ENCODE results near the gene TSC2. TPM values are rescaled to one million over a fixed set of nuclear protein-coding genes. Genes with fewer than 3 reads are reported as not detected.

TSC2 gene
- total and polyA plus RNA-seq, 2 of the 13 experiments (the other 11 are each of a cell fraction or from before 2014, with no cell fraction given): 19.6 to 40.4 TPM

GRCh38 chr16:2039274-2040031 lies 8.3 kb upstream of the TSC2 start (continued):
- TF ChIP-seq ZNF766 (CRISPR knock-in tag; IDR thresholded peaks at IDR 0.05; ENCODE audit: borderline replicate concordance): 0 out of 2 replicates have a peak, but pooled peaks have one; percentile 29
- TF ChIP-seq, protein P1, sequence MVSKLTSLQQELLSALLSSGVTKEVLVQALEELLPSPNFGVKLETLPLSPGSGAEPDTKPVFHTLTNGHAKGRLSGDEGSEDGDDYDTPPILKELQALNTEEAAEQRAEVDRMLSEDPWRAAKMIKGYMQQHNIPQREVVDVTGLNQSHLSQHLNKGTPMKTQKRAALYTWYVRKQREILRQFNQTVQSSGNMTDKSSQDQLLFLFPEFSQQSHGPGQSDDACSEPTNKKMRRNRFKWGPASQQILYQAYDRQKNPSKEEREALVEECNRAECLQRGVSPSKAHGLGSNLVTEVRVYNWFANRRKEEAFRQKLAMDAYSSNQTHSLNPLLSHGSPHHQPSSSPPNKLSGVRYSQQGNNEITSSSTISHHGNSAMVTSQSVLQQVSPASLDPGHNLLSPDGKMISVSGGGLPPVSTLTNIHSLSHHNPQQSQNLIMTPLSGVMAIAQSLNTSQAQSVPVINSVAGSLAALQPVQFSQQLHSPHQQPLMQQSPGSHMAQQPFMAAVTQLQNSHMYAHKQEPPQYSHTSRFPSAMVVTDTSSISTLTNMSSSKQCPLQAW (CRISPR knock-in tag; IDR thresholded peaks at IDR 0.05): peak; percentile 88
- TF ChIP-seq, protein P2, sequence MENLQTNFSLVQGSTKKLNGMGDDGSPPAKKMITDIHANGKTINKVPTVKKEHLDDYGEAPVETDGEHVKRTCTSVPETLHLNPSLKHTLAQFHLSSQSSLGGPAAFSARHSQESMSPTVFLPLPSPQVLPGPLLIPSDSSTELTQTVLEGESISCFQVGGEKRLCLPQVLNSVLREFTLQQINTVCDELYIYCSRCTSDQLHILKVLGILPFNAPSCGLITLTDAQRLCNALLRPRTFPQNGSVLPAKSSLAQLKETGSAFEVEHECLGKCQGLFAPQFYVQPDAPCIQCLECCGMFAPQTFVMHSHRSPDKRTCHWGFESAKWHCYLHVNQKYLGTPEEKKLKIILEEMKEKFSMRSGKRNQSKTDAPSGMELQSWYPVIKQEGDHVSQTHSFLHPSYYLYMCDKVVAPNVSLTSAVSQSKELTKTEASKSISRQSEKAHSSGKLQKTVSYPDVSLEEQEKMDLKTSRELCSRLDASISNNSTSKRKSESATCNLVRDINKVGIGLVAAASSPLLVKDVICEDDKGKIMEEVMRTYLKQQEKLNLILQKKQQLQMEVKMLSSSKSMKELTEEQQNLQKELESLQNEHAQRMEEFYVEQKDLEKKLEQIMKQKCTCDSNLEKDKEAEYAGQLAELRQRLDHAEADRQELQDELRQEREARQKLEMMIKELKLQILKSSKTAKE (CRISPR knock-in tag; IDR thresholded peaks at IDR 0.05; ENCODE audit: borderline replicate concordance): peak; percentile 97
- no peak for TF ChIP-seq EZH2 (conservative IDR thresholded peaks at IDR 0.05; ENCODE audit: low read depth, low read length)
- TF ChIP-seq, protein P3, sequence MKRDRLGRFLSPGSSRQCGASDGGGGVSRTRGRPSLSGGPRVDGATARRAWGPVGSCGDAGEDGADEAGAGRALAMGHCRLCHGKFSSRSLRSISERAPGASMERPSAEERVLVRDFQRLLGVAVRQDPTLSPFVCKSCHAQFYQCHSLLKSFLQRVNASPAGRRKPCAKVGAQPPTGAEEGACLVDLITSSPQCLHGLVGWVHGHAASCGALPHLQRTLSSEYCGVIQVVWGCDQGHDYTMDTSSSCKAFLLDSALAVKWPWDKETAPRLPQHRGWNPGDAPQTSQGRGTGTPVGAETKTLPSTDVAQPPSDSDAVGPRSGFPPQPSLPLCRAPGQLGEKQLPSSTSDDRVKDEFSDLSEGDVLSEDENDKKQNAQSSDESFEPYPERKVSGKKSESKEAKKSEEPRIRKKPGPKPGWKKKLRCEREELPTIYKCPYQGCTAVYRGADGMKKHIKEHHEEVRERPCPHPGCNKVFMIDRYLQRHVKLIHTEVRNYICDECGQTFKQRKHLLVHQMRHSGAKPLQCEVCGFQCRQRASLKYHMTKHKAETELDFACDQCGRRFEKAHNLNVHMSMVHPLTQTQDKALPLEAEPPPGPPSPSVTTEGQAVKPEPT (CRISPR knock-in tag; IDR thresholded peaks at IDR 0.05; ENCODE audit: low read depth): no peak
- TF ChIP-seq, protein P4, sequence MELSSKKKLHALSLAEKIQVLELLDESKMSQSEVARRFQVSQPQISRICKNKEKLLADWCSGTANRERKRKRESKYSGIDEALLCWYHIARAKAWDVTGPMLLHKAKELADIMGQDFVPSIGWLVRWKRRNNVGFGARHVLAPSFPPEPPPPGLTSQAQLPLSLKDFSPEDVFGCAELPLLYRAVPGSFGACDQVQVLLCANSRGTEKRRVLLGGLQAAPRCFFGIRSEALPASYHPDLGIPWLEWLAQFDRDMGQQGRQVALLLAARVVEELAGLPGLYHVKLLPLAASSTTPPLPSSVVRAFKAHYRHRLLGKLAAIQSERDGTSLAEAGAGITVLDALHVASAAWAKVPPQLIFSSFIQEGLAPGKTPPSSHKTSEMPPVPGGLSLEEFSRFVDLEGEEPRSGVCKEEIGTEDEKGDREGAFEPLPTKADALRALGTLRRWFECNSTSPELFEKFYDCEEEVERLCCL (CRISPR knock-in tag; IDR thresholded peaks at IDR 0.05; ENCODE audit: borderline replicate concordance): peak; percentile 83; the same call in 1 of the 2 replicates
- TF ChIP-seq MAFF (IDR thresholded peaks at IDR 0.05; ENCODE audit: low read depth, low read length): no peak
- TF ChIP-seq ZFY (CRISPR knock-in tag; IDR thresholded peaks at IDR 0.05): peak; percentile 38; the same call in 1 of the 2 replicates
- 0 out of 2 replicates have a peak, but pooled peaks have one; percentile 7 for TF ChIP-seq RBAK (CRISPR knock-in tag; IDR thresholded peaks at IDR 0.05)
- TF ChIP-seq, protein P5, sequence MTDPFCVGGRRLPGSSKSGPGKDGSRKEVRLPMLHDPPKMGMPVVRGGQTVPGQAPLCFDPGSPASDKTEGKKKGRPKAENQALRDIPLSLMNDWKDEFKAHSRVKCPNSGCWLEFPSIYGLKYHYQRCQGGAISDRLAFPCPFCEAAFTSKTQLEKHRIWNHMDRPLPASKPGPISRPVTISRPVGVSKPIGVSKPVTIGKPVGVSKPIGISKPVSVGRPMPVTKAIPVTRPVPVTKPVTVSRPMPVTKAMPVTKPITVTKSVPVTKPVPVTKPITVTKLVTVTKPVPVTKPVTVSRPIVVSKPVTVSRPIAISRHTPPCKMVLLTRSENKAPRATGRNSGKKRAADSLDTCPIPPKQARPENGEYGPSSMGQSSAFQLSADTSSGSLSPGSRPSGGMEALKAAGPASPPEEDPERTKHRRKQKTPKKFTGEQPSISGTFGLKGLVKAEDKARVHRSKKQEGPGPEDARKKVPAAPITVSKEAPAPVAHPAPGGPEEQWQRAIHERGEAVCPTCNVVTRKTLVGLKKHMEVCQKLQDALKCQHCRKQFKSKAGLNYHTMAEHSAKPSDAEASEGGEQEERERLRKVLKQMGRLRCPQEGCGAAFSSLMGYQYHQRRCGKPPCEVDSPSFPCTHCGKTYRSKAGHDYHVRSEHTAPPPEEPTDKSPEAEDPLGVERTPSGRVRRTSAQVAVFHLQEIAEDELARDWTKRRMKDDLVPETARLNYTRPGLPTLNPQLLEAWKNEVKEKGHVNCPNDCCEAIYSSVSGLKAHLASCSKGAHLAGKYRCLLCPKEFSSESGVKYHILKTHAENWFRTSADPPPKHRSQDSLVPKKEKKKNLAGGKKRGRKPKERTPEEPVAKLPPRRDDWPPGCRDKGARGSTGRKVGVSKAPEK (CRISPR knock-in tag; IDR thresholded peaks at IDR 0.05; ENCODE audit: borderline replicate concordance): 0 out of 2 replicates have a peak, but pooled peaks have one; percentile 74
- TF ChIP-seq RAD21 (CRISPR knock-in tag; IDR thresholded peaks at IDR 0.05): 0 out of 2 replicates have a peak, but pooled peaks have one; percentile 11
